K562 (cell line): Measurements from ENCODE around the gene NAGLU. TPM values are rescaled to one million over a fixed set of nuclear protein-coding genes. Genes with fewer than 3 reads are reported as not detected.

Source experiments
- CBFB ChIP-seq: sonication (generic); formaldehyde crosslinking; IDR thresholded peaks from 2 replicates; pipeline ENCODE4 v1.4.0; 2020; ENCODE audit warnings: mild to moderate bottlenecking, missing genetic modification reagents
- CHD2 ChIP-seq: IDR thresholded peaks from 2 replicates; pipeline ENCODE4 v1.6.1; 2011; ENCODE audit warnings: low read depth, low read length
- CREM ChIP-seq: IDR thresholded peaks from 2 replicates; pipeline ENCODE4 v1.6.1; 2014; ENCODE audit warnings: antibody characterized with exemption, low read depth
- GTF2E2 ChIP-seq: fragments of 200-800 bp; sonication (Bioruptor generic); IDR thresholded peaks from 2 replicates; pipeline ENCODE4 v1.6.1; 2016; ENCODE audit warnings: missing genetic modification characterization, missing compliant biosample characterization
- MTA1 ChIP-seq: fragments of 450-650 bp; IDR thresholded peaks from 2 replicates; pipeline ENCODE4 v1.6.1; 2017; ENCODE audit warnings: borderline replicate concordance
- NFXL1 ChIP-seq: fragments of 450-650 bp; formaldehyde crosslinking; IDR thresholded peaks from 2 replicates; pipeline ENCODE4 v1.4.0; 2021; ENCODE audit warnings: mild to moderate bottlenecking
- PHF8 ChIP-seq: fragments of 200-600 bp; sonication (generic); IDR thresholded peaks from 2 replicates; pipeline ENCODE4 v1.6.1; 2012; ENCODE audit warnings: mixed run types, mild to moderate bottlenecking, inconsistent platforms, low read length, moderate library complexity, borderline replicate concordance
- POLR2B ChIP-seq: fragments of 450-650 bp; IDR thresholded peaks from 2 replicates; pipeline ENCODE4 v1.6.1; 2018; ENCODE audit warnings: low read depth; ENCODE audit not compliant: partially characterized antibody
- RBBP5 ChIP-seq: fragments of 200-600 bp; sonication (generic); IDR thresholded peaks from 2 replicates; pipeline ENCODE4 v1.6.1; 2012; ENCODE audit warnings: borderline replicate concordance, mild to moderate bottlenecking, low read length, control low read depth, inconsistent platforms; ENCODE audit not compliant: insufficient read depth, poor library complexity, severe bottlenecking
- RCOR1 ChIP-seq, 2 experiments: IDR thresholded peaks; 2 replicates each; pipeline ENCODE4 v1.6.1; 2012; ENCODE audit warnings: low read depth in 2 of 2, low read length in 2 of 2, borderline replicate concordance in 1 of 2, improper control_type of control experiment in 1 of 2
- TAF1 ChIP-seq: IDR thresholded peaks from 2 replicates; pipeline ENCODE4 v1.6.1; 2011; ENCODE audit warnings: mild to moderate bottlenecking, low read length, moderate library complexity; ENCODE audit not compliant: insufficient read depth, control insufficient read depth, severe bottlenecking; ENCODE audit errors: extremely low read depth
- ZNF274 ChIP-seq: IDR thresholded peaks from 2 replicates; pipeline ENCODE4 v1.6.1; 2011; ENCODE audit warnings: low read depth, mild to moderate bottlenecking, low read length, moderate library complexity, borderline replicate concordance
- ZNF384 ChIP-seq: IDR thresholded peaks from 2 replicates; pipeline ENCODE4 v1.6.1; 2012; ENCODE audit warnings: low read depth, low read length, improper control_type of control experiment
- ZNF395 ChIP-seq: fragments of 200-800 bp; sonication (Bioruptor generic); IDR thresholded peaks from 2 replicates; pipeline ENCODE4 v1.6.1; 2017; ENCODE audit warnings: missing genetic modification characterization, missing compliant biosample characterization
- polyA plus RNA-seq, 8 experiments: library from polyadenylated mRNA; depleted of rRNA in 4 of 8; stranded (reverse) in 5 of 8; unstranded in 3 of 8; fragments of >200 nt; fragmentation: Nextera tagmentation in 2 of 8; fragmentation: Illumina TruSeq in 1 of 8; extraction: Ambion mirVana in 2 of 8; extraction: Trizol in 1 of 8; gene quantifications; 2 replicates each; pipeline versions ENCODE4 v1.2.1 to v1.2.3, GENCODE V29; 2011 to 2014; ENCODE audit warnings: inconsistent platforms in 1 of 8, missing spikeins in 1 of 8
- total RNA-seq, 7 experiments: library from RNA; depleted of rRNA in 6 of 7; stranded (reverse); fragments of >200 nt in 6 of 7; fragmentation: Illumina TruSeq in 2 of 7; extraction: Trizol in 2 of 7; gene quantifications; 2 replicates each; pipeline versions ENCODE4 v1.2.1 to v1.2.3, GENCODE V29; 2011 to 2021; ENCODE audit warnings: low replicate concordance in 1 of 7
- TF ChIP-seq, protein P1 (sequence below): fragments of 250-450 bp; sonication (Bioruptor Pico); IDR thresholded peaks from 2 replicates; pipeline ENCODE4 v1.8.0; 2022; ENCODE audit warnings: moderate library complexity, mild to moderate bottlenecking, inconsistent platforms

NAGLU gene
- total and polyA plus RNA-seq, 9 of the 15 experiments (the other 6 are each of a cell fraction or from before 2014, with no cell fraction given), result 0.04 to 21.5 (median 8.5) TPM

DNA sequence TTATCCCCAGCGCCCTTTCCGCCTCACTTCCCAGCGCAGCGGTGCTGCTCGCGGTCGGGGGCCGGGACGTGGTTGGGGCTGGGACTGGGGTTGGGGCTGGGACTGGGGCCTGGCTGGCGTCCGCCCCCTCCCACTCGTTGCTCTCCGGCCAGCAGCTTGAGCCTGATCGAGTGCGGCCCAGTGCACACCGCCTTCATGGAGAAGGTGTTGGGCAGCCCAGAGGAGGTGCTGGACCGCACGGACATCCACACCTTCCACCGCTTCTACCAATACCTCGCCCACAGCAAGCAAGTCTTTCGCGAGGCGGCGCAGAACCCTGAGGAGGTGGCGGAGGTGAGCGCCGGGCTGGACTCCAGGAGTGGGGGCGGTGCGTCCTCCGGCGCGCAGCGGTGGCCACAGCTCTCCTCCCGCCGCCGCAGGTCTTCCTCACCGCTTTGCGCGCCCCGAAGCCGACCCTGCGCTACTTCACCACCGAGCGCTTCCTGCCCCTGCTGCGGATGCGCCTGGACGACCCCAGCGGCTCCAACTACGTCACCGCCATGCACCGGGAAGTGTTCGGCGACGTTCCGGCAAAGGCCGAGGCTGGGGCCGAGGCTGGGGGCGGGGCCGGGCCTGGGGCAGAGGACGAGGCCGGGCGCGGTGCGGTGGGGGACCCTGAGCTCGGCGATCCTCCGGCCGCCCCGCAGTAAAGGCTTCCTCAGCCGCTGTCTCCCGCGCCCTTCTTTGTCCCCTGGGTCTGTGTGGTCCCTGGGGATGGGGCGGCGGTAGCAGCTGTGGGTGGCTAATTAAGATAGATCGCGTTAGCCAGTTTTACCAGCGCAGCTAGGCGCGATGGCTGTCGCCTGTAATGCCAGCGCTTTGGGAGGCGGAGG lies 18.4 kb downstream of the NAGLU start (continued):
- TF ChIP-seq CHD2 (no peak), CREM (peak; percentile 96), ZNF395 (CRISPR knock-in tag) (0 out of 2 replicates have a peak, but pooled peaks have one; percentile 48), POLR2B (peak; percentile 63), TAF1 (peak; percentile 49), MTA1 (peak; percentile 88), GTF2E2 (tag) (no peak), CBFB (0 out of 2 replicates have a peak, but pooled peaks have one; percentile 70), RBBP5 (peak; percentile 69), RCOR1 (IDR thresholded peaks at IDR 0.05; ENCODE audit: borderline replicate concordance in 1 of 2, low read depth in 2 of 2, low read length in 2 of 2) (no peak; a peak in 1 of 4 replicates), ZNF384 (no peak), PHF8 (peak; percentile 60; the same call in 1 of the 2 replicates), NFXL1 (CRISPR knock-in tag) (no peak), ZNF274 (no peak)
- TF ChIP-seq, protein P1, sequence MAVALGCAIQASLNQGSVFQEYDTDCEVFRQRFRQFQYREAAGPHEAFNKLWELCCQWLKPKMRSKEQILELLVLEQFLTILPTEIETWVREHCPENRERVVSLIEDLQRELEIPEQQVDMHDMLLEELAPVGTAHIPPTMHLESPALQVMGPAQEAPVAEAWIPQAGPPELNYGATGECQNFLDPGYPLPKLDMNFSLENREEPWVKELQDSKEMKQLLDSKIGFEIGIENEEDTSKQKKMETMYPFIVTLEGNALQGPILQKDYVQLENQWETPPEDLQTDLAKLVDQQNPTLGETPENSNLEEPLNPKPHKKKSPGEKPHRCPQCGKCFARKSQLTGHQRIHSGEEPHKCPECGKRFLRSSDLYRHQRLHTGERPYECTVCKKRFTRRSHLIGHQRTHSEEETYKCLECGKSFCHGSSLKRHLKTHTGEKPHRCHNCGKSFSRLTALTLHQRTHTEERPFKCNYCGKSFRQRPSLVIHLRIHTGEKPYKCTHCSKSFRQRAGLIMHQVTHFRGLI, result no peak
